MM.1S (cell line): ENCODE data around the gene OSBPL8.
A peak's percentile ranks its signal among the peaks of the same experiment; 100 is the strongest.

ENCODE experiments used
- DNase-seq: peaks from one replicate; pipeline ENCODE4 v3.0.0-alpha.2; 2015
- H2AFZ ChIP-seq: fragments of 300-600 bp; sonication (generic); 2 replicates; pipeline ENCODE4 v1.6.0; 2016; ENCODE audit warnings: antibody characterized with exemption, low read length
- H3F3A ChIP-seq: fragments of 300-600 bp; sonication (generic); 2 replicates; pipeline ENCODE4 v1.6.1; 2016; ENCODE audit warnings: mild to moderate bottlenecking, antibody characterized with exemption, low read length, moderate library complexity, mixed read lengths; ENCODE audit not compliant: insufficient read depth
- H3K27ac ChIP-seq: fragments of 300-600 bp; sonication (generic); 2 replicates; pipeline ENCODE4 v1.5.1; 2016; ENCODE audit warnings: mild to moderate bottlenecking, low read length
- H3K27me3 ChIP-seq: fragments of 300-600 bp; sonication (generic); replicated peaks from 2 replicates; pipeline ENCODE4 v1.6.0; 2016; ENCODE audit warnings: low read length; ENCODE audit not compliant: insufficient read depth
- H3K36me3 ChIP-seq: fragments of 300-600 bp; sonication (generic); replicated peaks from 2 replicates; pipeline ENCODE4 v1.6.1; 2016; ENCODE audit warnings: mild to moderate bottlenecking, low read length, mixed read lengths; ENCODE audit not compliant: insufficient read depth
- H3K4me1 ChIP-seq: fragments of 300-600 bp; sonication (generic); 2 replicates; pipeline ENCODE4 v1.6.1; 2016; ENCODE audit warnings: low read length, mixed read lengths
- H3K4me2 ChIP-seq: fragments of 300-600 bp; sonication (generic); 2 replicates; pipeline ENCODE4 v1.6.0; 2016; ENCODE audit warnings: low read depth, low read length
- H3K4me3 ChIP-seq: fragments of 300-600 bp; sonication (generic); 2 replicates; pipeline ENCODE4 v1.5.1; 2016; ENCODE audit warnings: low read length, mixed read lengths
- H3K79me2 ChIP-seq: fragments of 300-600 bp; sonication (generic); 2 replicates; pipeline ENCODE4 v1.6.1; 2016; ENCODE audit warnings: mixed run types, low read length, mixed read lengths
- H3K9ac ChIP-seq: fragments of 300-600 bp; sonication (generic); 2 replicates; pipeline ENCODE4 v1.6.1; 2016; ENCODE audit warnings: low read length, mixed read lengths
- H3K9me2 ChIP-seq: fragments of 300-600 bp; sonication (generic); replicated peaks from 2 replicates; pipeline ENCODE4 v1.6.1; 2016; ENCODE audit warnings: mild to moderate bottlenecking, low read length, mixed read lengths; ENCODE audit not compliant: insufficient read depth
- H3K9me3 ChIP-seq: fragments of 300-600 bp; sonication (generic); replicated peaks from 2 replicates; pipeline ENCODE4 v1.6.1; 2016; ENCODE audit warnings: mild to moderate bottlenecking, low read length, mixed read lengths; ENCODE audit not compliant: insufficient read depth
- H4K20me1 ChIP-seq: fragments of 300-600 bp; sonication (generic); 2 replicates; pipeline ENCODE4 v1.6.1; 2016; ENCODE audit warnings: mild to moderate bottlenecking, low read length, moderate library complexity, mixed read lengths; ENCODE audit not compliant: insufficient read depth
- CTCF ChIP-seq: fragments of 300-600 bp; sonication (generic); IDR thresholded peaks from 2 replicates; pipeline ENCODE4 v1.5.1; 2016; ENCODE audit warnings: antibody characterized with exemption, low read length, mixed read lengths
- EZH2 ChIP-seq: fragments of 300-600 bp; sonication (generic); optimal IDR thresholded peaks from 2 replicates; pipeline ENCODE3; 2017; ENCODE audit warnings: low read depth, mild to moderate bottlenecking, antibody characterized with exemption, low read length, mixed read lengths
- EZH2phosphoT487 ChIP-seq: fragments of 300-600 bp; sonication (generic); IDR thresholded peaks from 2 replicates; pipeline ENCODE4 v1.6.1; 2018; ENCODE audit warnings: antibody characterized with exemption, low read length

The OSBPL8 gene

GRCh38 chr12:76457010-76457409 is 102.6 kb downstream of the OSBPL8 start:
- no peaks in the 10 kb centered on the region for H4K20me1 ChIP-seq
- H3K4me3 ChIP-seq, result no peak overlapping the region
- H3K27ac ChIP-seq, result no peak overlapping the region
- DNase-seq, result no peak
- no peaks in the 10 kb centered on the region for H3K27me3 ChIP-seq
- TF ChIP-seq CTCF, result no peak
- TF ChIP-seq EZH2phosphoT487, result no peak
- no peak for TF ChIP-seq EZH2
- no peaks in the 10 kb centered on the region for H3K79me2 ChIP-seq
- H3K36me3 ChIP-seq, result no peaks in the 10 kb centered on the region
- no peak overlapping the region for H3K4me2 ChIP-seq
- H3K9me2 ChIP-seq, result no peaks in the 10 kb centered on the region
- no peak overlapping the region for H2AFZ ChIP-seq
- no peaks in the 10 kb centered on the region for H3K9me3 ChIP-seq
- H3K4me1 ChIP-seq, result no peaks in the 10 kb centered on the region
- H3K9ac ChIP-seq, result no peak overlapping the region
- no peaks in the 10 kb centered on the region for H3F3A ChIP-seq

- Histone ChIP-seq H3K4me2 (no peak overlapping the region), H3K36me3 (no peaks in the 10 kb centered on the region), H3K27ac (no peak overlapping the region), H2AFZ (no peak overlapping the region), H3K4me1 (no peaks in the 10 kb centered on the region), H3K9me3 (no peaks in the 10 kb centered on the region), H4K20me1 (no peaks in the 10 kb centered on the region), H3K4me3 (no peak overlapping the region), H3F3A (no peaks in the 10 kb centered on the region), H3K9ac (no peak overlapping the region), H3K9me2 (no peaks in the 10 kb centered on the region), H3K79me2 (no peaks in the 10 kb centered on the region), H3K27me3 (no peaks in the 10 kb centered on the region)
- peak; percentile 53 for DNase-seq
- TF ChIP-seq EZH2 (no peak), CTCF (peak; percentile 52), EZH2phosphoT487 (no peak)
These were observed 103.8 kb downstream of the OSBPL8 start for GRCh38 chr12:76455582-76456345.

- Histone ChIP-seq H3K27ac (no peak overlapping the region), H3K4me1 (no peaks in the 10 kb centered on the region), H3K9me2 (no peaks in the 10 kb centered on the region), H3K9me3 (no peaks in the 10 kb centered on the region), H3K4me3 (no peak overlapping the region), H2AFZ (no peak overlapping the region), H3K27me3 (no peaks in the 10 kb centered on the region), H3K4me2 (no peak overlapping the region), H3K36me3 (no peaks in the 10 kb centered on the region), H3F3A (no peaks in the 10 kb centered on the region), H3K9ac (no peak overlapping the region), H3K79me2 (no peaks in the 10 kb centered on the region), H4K20me1 (no peaks in the 10 kb centered on the region)
- no peak for TF ChIP-seq CTCF
- no peak for TF ChIP-seq EZH2
- no peak for TF ChIP-seq EZH2phosphoT487
- DNase-seq, result no peak
These were observed 108.0 kb downstream of the OSBPL8 start for GRCh38 chr12:76451528-76451927.
